ENCODE results near the gene CTSO.

The CTSO gene

DNA sequence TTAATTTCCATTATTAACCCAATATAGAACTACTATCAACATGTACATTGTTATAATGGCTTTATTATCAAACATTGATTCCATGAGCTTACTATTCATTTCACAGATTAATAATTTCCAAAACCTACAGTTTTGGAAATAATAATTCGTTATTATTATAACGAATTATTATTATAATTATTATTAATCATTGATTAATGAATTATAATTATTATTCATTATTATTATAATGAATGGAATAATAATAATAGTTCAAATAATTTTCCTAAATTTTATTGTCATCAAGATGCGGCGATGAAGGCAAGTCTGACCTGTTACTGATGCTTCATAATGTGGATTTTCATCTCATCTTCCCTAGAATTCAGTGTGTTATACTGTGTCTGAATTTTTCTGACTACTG lies 22.0 kb downstream of the CTSO start:
- no peak for DNase-seq (ENCODE audit: low read depth)
- no peak overlapping the region for H3K4me3 ChIP-seq (ENCODE audit: low read depth, low read length)
- TF ChIP-seq, protein P1, sequence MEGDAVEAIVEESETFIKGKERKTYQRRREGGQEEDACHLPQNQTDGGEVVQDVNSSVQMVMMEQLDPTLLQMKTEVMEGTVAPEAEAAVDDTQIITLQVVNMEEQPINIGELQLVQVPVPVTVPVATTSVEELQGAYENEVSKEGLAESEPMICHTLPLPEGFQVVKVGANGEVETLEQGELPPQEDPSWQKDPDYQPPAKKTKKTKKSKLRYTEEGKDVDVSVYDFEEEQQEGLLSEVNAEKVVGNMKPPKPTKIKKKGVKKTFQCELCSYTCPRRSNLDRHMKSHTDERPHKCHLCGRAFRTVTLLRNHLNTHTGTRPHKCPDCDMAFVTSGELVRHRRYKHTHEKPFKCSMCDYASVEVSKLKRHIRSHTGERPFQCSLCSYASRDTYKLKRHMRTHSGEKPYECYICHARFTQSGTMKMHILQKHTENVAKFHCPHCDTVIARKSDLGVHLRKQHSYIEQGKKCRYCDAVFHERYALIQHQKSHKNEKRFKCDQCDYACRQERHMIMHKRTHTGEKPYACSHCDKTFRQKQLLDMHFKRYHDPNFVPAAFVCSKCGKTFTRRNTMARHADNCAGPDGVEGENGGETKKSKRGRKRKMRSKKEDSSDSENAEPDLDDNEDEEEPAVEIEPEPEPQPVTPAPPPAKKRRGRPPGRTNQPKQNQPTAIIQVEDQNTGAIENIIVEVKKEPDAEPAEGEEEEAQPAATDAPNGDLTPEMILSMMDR (IDR thresholded peaks at IDR 0.05; ENCODE audit: insufficient read depth, low read depth, low read length, missing control alignments), result no peak

GRCh38 chr4:155930330-155930729 lies 23.3 kb downstream of the CTSO start:
- no peak for DNase-seq (ENCODE audit: low read depth)
- TF ChIP-seq, protein P1 (IDR thresholded peaks at IDR 0.05; ENCODE audit: insufficient read depth, low read depth, low read length, missing control alignments), result no peak
- H3K4me3 ChIP-seq (ENCODE audit: low read depth, low read length), result no peak overlapping the region

- TF ChIP-seq, protein P1 (IDR thresholded peaks at IDR 0.05; ENCODE audit: insufficient read depth, low read depth, low read length, missing control alignments), result no peak
- no peak for DNase-seq (ENCODE audit: low read depth)
- no peak overlapping the region for H3K4me3 ChIP-seq (ENCODE audit: low read depth, low read length)
Measured at GRCh38 chr4:155929833-155930232, 23.8 kb downstream of the CTSO start.

GRCh38 chr4:155924637-155925036 lies 29.0 kb downstream of the CTSO start:
- no peak for DNase-seq (ENCODE audit: low read depth)
- TF ChIP-seq, protein P1 (IDR thresholded peaks at IDR 0.05; ENCODE audit: insufficient read depth, low read depth, low read length, missing control alignments), result no peak
- H3K4me3 ChIP-seq (ENCODE audit: low read depth, low read length), result no peak overlapping the region

DNA sequence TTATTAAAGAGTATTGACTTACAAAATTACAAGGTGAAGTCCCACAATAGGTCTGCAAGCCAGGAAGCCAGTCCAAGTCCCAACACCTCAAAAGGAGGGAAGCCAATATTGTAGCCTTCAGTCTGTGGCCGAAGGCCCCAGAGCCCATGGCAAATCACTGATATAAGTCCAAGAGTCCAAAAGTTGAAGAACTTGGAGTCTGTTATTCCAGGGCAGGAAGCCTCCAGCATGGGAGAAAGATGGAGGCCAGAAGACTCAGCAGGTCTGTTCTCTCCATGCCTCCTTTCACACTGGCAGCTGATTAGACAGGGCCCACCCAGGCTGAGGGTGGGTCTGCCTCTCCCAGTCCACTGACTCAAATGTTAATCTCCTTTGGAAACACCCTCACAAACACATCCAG lies 32.1 kb downstream of the CTSO start:
- no peak for DNase-seq (ENCODE audit: low read depth)
- no peak overlapping the region for H3K4me3 ChIP-seq (ENCODE audit: low read depth, low read length)
- TF ChIP-seq, protein P1 (IDR thresholded peaks at IDR 0.05; ENCODE audit: insufficient read depth, low read depth, low read length, missing control alignments), result no peak

GRCh38 chr4:155914782-155915181 lies 38.9 kb downstream of the CTSO start:
- DNase-seq (ENCODE audit: low read depth), result no peak
- TF ChIP-seq, protein P1 (IDR thresholded peaks at IDR 0.05; ENCODE audit: insufficient read depth, low read depth, low read length, missing control alignments), result no peak
- H3K4me3 ChIP-seq (ENCODE audit: low read depth, low read length), result no peak overlapping the region

- no peak for DNase-seq (ENCODE audit: low read depth)
- TF ChIP-seq, protein P1 (IDR thresholded peaks at IDR 0.05; ENCODE audit: insufficient read depth, low read depth, low read length, missing control alignments), result no peak
- no peak overlapping the region for H3K4me3 ChIP-seq (ENCODE audit: low read depth, low read length)
Measured at GRCh38 chr4:155911905-155912304, 41.8 kb downstream of the CTSO start.
